B cell (primary cell): ENCODE results near the gene TAPBP.
"Not testable (repeated sequence)": the region's sequence is repeated elsewhere in the genome, so short reads cannot be mapped to it uniquely, and the experiment has no call there.

Source experiments
- CTCF ChIP-seq: fragments of 200-600 bp; IDR thresholded peaks from one replicate; pipeline ENCODE4 v1.8.0; 2022; ENCODE audit warnings: antibody characterized with exemption, mild to moderate bottlenecking
- EZH2 ChIP-seq: IDR thresholded peaks from 2 replicates; pipeline ENCODE4 v1.6.1; 2012; ENCODE audit warnings: borderline replicate concordance, low read depth, mild to moderate bottlenecking, moderate library complexity, low read length; ENCODE audit not compliant: insufficient read depth, poor library complexity, severe bottlenecking

DNA sequence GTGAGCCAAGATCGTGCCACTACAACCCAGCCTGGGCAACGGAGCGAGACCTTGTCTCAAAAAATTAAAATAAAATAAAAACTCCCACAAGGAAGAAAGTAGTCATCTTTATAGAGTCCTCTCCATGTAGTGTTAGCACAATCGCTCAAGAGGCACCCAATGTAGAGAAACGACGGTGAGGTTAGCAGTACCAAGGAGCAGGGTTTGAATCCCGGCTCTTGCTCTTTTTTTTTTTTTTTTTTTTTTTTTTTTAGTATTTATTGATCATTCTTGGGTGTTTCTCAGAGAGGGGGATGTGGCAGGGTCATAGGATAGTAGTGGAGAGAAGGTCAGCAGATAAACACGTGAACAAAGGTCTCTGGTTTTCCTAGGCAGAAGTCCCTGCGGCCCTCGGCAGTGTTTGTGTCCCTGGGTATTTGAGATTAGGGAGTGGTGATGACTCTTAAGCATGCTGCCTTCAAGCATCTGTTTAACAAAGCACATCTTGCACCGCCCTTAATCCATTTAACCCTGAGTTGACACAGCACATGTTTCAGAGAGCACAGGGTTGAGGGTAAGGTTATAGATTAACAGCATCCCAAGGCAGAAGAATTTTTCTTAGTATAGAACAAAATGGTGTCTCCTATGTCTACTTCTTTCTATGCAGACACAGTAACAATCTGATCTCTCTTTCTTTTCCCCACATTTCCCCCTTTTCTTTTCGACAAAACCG is 43.4 kb upstream of the TAPBP start:
- not testable (repeated sequence) for TF ChIP-seq CTCF, EZH2
